Astrocyte (in vitro differentiated cells and primary cell): ENCODE measurements around the gene TNFAIP2. TPM values are rescaled to one million over a fixed set of nuclear protein-coding genes. Genes with fewer than 3 reads are reported as not detected.

Experiments
- DNase-seq: peaks from one replicate; pipeline ENCODE4 v3.0.0-alpha.2; 2010; ENCODE audit warnings: low read depth
- FAIRE-seq: peaks from 2 replicates; lab custom pipeline; 2011; peaks lifted over from hg19 to GRCh38; lab: Jason Lieb, UNC
- H2AFZ ChIP-seq: 2 replicates; pipeline ENCODE4 v1.6.0; 2012; ENCODE audit warnings: low read depth, low read length, inconsistent platforms
- H3K27ac ChIP-seq: 2 replicates; pipeline ENCODE4 v1.5.1; 2011; ENCODE audit warnings: low read depth, low read length, inconsistent platforms
- H3K27me3 ChIP-seq: 2 replicates; pipeline ENCODE4 v1.6.0; 2011; ENCODE audit warnings: low read length, inconsistent platforms; ENCODE audit not compliant: insufficient read depth
- H3K36me3 ChIP-seq: 2 replicates; pipeline ENCODE4 v1.5.1; 2011; ENCODE audit warnings: low read length, inconsistent platforms; ENCODE audit not compliant: insufficient read depth
- H3K4me1 ChIP-seq: 2 replicates; pipeline ENCODE4 v1.5.1; 2011; ENCODE audit warnings: low read length, inconsistent platforms; ENCODE audit not compliant: insufficient read depth
- H3K4me2 ChIP-seq: 2 replicates; pipeline ENCODE4 v1.6.0; 2012; ENCODE audit warnings: low read length, inconsistent platforms
- H3K4me3 ChIP-seq: 2 replicates; pipeline ENCODE4 v1.5.1; 2011; ENCODE audit warnings: low read depth, mild to moderate bottlenecking, low read length, inconsistent platforms; ENCODE audit not compliant: insufficient read depth
- H3K79me2 ChIP-seq: 2 replicates; pipeline ENCODE4 v1.6.0; 2012; ENCODE audit warnings: mild to moderate bottlenecking, low read length, inconsistent platforms; ENCODE audit not compliant: insufficient read depth
- H3K9ac ChIP-seq: 2 replicates; pipeline ENCODE4 v1.6.0; 2012; ENCODE audit warnings: mild to moderate bottlenecking, low read length, inconsistent platforms
- H3K9me3 ChIP-seq: 2 replicates; pipeline ENCODE4 v1.5.1; 2012; ENCODE audit warnings: low read depth, mild to moderate bottlenecking, low read length, inconsistent platforms; ENCODE audit not compliant: insufficient read depth
- H4K20me1 ChIP-seq: 2 replicates; pipeline ENCODE4 v1.6.0; 2012; ENCODE audit warnings: low read length, inconsistent platforms; ENCODE audit not compliant: insufficient read depth
- H3K27ac Mint-ChIP-seq: one replicate; pipeline ENCODE4 v1.8.0; 2021; ENCODE audit warnings: mild to moderate bottlenecking, mixed read lengths; ENCODE audit not compliant: unreplicated experiment
- H3K27me3 Mint-ChIP-seq: one replicate; pipeline ENCODE4 v1.8.0; 2021; ENCODE audit warnings: low read depth, mixed read lengths; ENCODE audit not compliant: unreplicated experiment
- H3K36me3 Mint-ChIP-seq: one replicate; pipeline ENCODE4 v1.8.0; 2021; ENCODE audit warnings: low read depth, mixed read lengths; ENCODE audit not compliant: unreplicated experiment
- H3K4me1 Mint-ChIP-seq: one replicate; pipeline ENCODE4 v1.8.0; 2021; ENCODE audit warnings: low read depth, mixed read lengths; ENCODE audit not compliant: unreplicated experiment
- H3K4me3 Mint-ChIP-seq: one replicate; pipeline ENCODE4 v1.8.0; 2021; ENCODE audit warnings: mild to moderate bottlenecking, moderate library complexity, mixed read lengths; ENCODE audit not compliant: unreplicated experiment
- H3K9me3 Mint-ChIP-seq: one replicate; pipeline ENCODE4 v1.8.0; 2021; ENCODE audit warnings: mild to moderate bottlenecking, mixed read lengths; ENCODE audit not compliant: unreplicated experiment
- CTCF ChIP-seq: IDR thresholded peaks from 2 replicates; pipeline ENCODE4 v1.5.1; 2011; ENCODE audit warnings: low read depth, mild to moderate bottlenecking, inconsistent platforms, low read length, moderate library complexity; ENCODE audit not compliant: insufficient read depth
- EZH2 ChIP-seq: IDR thresholded peaks from 2 replicates; pipeline ENCODE4 v1.6.1; 2012; ENCODE audit warnings: mild to moderate bottlenecking, low read length, inconsistent platforms; ENCODE audit not compliant: insufficient read depth
- total RNA-seq: library from RNA; stranded (reverse); gene quantifications from 2 replicates; pipeline ENCODE4 v1.2.1, GENCODE V29; 2021

TNFAIP2 gene
- total RNA-seq, 1 donor from 2014 or later, result 29.5 TPM

DNA sequence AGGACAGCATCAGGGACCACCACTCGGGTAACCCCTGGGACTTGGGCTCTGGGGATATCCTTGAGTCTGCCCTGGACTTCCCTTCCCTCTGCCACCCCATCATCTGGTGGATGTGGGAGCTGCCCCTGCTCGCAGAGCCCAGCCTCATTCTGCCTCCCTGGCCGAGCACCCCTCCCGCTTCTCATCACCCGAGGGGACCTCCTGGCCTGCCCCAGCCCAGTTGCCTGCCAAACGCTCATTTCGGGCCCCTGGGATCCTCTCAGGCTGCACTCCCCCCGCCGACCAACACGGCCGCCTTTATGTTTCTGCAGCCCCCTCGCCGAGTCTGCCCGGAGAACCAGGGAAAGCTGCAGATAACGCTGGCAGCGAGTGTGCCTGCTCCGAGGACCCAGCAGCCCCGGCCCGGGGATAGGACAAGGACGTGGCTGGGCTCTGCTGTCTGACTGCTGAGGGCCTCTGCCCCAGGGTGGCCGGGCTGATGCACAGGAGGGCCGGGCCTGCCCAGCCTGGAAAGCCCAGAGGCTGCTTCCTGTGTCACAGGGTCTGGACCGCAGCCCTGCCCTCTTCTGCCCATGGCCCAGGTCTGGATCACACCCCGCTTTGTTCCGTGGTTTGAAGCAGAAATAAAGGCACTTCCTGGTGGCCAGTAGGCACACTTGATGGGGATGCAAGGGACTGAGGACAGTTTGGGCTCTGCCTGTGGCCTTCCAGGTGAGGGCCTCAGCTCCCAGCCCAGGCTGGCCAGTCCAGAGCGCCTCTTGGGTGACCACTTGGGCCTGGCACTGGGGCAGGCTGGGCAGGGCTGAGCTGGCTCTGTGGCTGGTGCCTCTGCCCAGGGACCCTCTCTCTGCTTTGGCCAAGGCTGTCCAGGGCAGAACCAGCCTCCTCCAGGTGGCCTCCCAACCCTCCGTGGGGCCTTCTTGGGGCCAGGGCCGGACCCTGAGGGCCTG is 33.6 kb upstream of the TNFAIP2 start:
- Histone ChIP-seq H3K27ac (no peak overlapping the region), H3K9ac (no peak overlapping the region), H2AFZ (no peak overlapping the region), H3K36me3 (no peaks in the 10 kb centered on the region), H3K4me2 (no peak overlapping the region), H3K79me2 (no peaks in the 10 kb centered on the region), H3K4me3 (no peak overlapping the region), H3K9me3 (no peaks in the 10 kb centered on the region), H3K27me3 (peaks cover 13% of the 10 kb centered on the region), H4K20me1 (no peaks in the 10 kb centered on the region), H3K4me1 (peaks cover 6% of the 10 kb centered on the region)
- DNase-seq, result no peak
- no peaks in the 10 kb centered on the region for H3K4me1 Mint-ChIP-seq
- no peaks in the 10 kb centered on the region for H3K36me3 Mint-ChIP-seq
- TF ChIP-seq CTCF (no peak), EZH2 (no peak)
- no peak for FAIRE-seq
- H3K9me3 Mint-ChIP-seq, result no peaks in the 10 kb centered on the region
- H3K27ac Mint-ChIP-seq, result no peak overlapping the region
- H3K4me3 Mint-ChIP-seq, result no peak overlapping the region
- H3K27me3 Mint-ChIP-seq, result peaks cover 28% of the 10 kb centered on the region

GRCh38 chr14:103090481-103091020 is 32.7 kb upstream of the TNFAIP2 start:
- FAIRE-seq (no peak), DNase-seq (no peak)
- no peak overlapping the region for H3K4me3 ChIP-seq
- Mint-ChIP-seq H3K36me3 (no peaks in the 10 kb centered on the region), H3K27ac (no peak overlapping the region), H3K4me1 (peaks cover 2% of the 10 kb centered on the region), H3K4me3 (peak overlapping the region; percentile 45), H3K9me3 (no peaks in the 10 kb centered on the region), H3K27me3 (peaks cover 33% of the 10 kb centered on the region)
- TF ChIP-seq EZH2 (no peak), CTCF (no peak)
- no peaks in the 10 kb centered on the region for H3K9me3 ChIP-seq
- H3K79me2 ChIP-seq, result no peaks in the 10 kb centered on the region
- peak overlapping the region; percentile 69 for H2AFZ ChIP-seq
- H3K4me1 ChIP-seq, result peaks cover 6% of the 10 kb centered on the region
- H4K20me1 ChIP-seq, result no peaks in the 10 kb centered on the region
- peaks cover 16% of the 10 kb centered on the region for H3K27me3 ChIP-seq
- no peak overlapping the region for H3K27ac ChIP-seq
- no peaks in the 10 kb centered on the region for H3K36me3 ChIP-seq
- H3K4me2 ChIP-seq, result peak overlapping the region; percentile 77
- no peak overlapping the region for H3K9ac ChIP-seq
